Skin epidermis (tissue), 12 donors: ENCODE data around the gene CNTN1.

Source experiments
- H3K27ac ChIP-seq, 21 experiments: fragments of 200-600 bp; sonication (generic) in 11 of 21; one replicate each; pipeline ENCODE4 v1.5.0; 2020; ENCODE audit warnings: mild to moderate bottlenecking in 3 of 21, inconsistent platforms in 2 of 21, moderate library complexity in 2 of 21
- H3K4me3 ChIP-seq, 7 experiments: fragments of 200-600 bp; sonication (generic) in 2 of 7; one replicate each; pipeline ENCODE4 v1.5.0; 2020; ENCODE audit warnings: inconsistent platforms in 2 of 7, mild to moderate bottlenecking in 2 of 7, moderate library complexity in 1 of 7

Gene CNTN1

GRCh38 chr12:40829738-40830144 lies 137.5 kb downstream of the CNTN1 start:
- Histone ChIP-seq H3K4me3 (no peak overlapping the region), H3K27ac (no peak overlapping the region)

DNA sequence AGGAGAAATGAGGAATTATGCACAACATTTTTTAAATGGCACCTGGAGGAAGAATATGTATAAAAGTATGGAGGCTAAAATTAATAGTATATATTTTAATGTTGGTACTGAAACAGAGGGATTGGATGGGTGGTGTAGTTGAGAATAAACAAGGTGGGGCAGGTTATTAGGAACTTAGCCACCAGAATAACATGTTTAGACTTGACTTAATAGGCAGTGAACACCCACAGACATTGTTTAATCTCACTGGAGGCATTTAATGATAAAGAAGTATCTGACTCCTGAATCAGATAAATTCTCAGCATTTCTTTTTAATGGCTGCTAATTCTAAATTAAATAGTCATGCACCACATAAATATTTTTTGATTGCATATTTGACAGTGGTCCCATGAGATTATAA lies 139.7 kb downstream of the CNTN1 start:
- Histone ChIP-seq H3K4me3 (no peak overlapping the region), H3K27ac (no peak overlapping the region)

GRCh38 chr12:40832668-40833067 lies 140.4 kb downstream of the CNTN1 start:
- no peak overlapping the region for H3K4me3 ChIP-seq
- no peak overlapping the region for H3K27ac ChIP-seq

DNA sequence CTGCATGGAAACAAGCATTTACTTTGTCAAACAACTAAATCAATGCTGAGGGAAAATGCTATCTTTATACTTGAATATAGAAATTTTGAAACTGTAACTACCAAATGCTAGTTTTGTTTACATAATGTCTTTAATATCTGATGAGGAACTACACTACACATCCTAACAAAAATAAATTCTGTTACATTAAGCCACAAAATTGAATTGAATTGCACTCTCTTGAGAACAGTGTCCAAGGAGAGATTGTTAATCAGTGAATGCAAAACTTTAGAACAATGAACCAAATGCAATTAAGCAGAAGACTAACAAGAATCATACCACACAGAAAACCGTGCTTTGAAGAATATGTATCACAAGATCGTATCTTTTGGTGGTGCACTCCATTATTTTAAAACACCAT lies 141.6 kb downstream of the CNTN1 start:
- H3K27ac ChIP-seq: no peak overlapping the region
- H3K4me3 ChIP-seq: no peak overlapping the region

GRCh38 chr12:40834321-40834720 lies 142.1 kb downstream of the CNTN1 start:
- Histone ChIP-seq H3K4me3 (no peak overlapping the region), H3K27ac (no peak overlapping the region)

DNA sequence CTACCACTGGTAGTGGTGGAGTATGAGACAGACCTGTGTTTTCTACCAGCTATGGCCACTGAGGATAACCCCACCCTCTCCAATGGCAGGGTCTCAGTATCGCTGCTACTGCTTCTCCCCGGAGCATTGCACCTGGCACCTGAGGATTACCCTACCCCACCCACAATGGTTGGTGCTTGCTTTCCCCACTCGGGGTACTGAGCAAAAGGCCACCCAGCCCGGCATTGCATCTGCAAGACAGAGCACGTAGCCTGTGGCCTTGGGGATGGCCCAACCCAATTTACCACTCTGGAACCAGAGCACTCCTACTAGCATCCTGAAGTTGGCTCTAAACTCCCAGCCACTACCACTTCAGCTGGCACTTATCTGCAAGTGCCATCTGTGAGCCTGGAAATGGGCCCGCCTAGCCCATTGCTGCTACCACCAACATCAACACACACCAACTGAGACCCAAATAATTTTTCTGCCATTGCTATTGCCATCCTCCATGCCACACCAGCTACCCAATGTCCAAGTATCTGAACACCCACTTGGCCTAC lies 145.7 kb downstream of the CNTN1 start:
- no peak overlapping the region for H3K4me3 ChIP-seq
- no peak overlapping the region for H3K27ac ChIP-seq

- H3K4me3 ChIP-seq: no peak overlapping the region
- H3K27ac ChIP-seq: no peak overlapping the region
Observed at GRCh38 chr12:40843495-40843894, 151.3 kb downstream of the CNTN1 start.

GRCh38 chr12:40853221-40853620 lies 161.0 kb downstream of the CNTN1 start:
- no peak overlapping the region for H3K27ac ChIP-seq
- H3K4me3 ChIP-seq: no peak overlapping the region

DNA sequence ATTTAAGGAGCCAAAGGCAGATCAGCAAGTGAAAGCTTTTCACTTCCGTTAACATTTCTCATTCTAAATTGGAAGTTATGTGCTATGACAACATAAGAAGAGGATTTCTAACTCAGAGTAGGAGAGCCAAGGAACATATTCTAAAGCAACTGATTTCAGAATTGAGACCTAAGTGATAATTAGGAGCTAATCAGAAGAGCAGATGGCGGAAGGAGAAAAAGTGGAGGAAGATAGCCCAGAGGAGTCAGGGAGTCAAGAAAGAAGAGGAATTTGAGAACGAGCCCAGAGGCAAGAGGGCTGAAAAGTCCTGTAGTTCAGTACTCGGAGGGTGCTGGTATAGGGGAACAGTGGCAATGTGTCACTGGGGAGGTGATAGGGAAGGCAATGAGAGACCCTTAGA lies 162.4 kb downstream of the CNTN1 start:
- Histone ChIP-seq H3K4me3 (no peak overlapping the region), H3K27ac (no peak overlapping the region)

GRCh38 chr12:40864891-40865290 lies 172.7 kb downstream of the CNTN1 start:
- no peak overlapping the region for H3K4me3 ChIP-seq

DNA sequence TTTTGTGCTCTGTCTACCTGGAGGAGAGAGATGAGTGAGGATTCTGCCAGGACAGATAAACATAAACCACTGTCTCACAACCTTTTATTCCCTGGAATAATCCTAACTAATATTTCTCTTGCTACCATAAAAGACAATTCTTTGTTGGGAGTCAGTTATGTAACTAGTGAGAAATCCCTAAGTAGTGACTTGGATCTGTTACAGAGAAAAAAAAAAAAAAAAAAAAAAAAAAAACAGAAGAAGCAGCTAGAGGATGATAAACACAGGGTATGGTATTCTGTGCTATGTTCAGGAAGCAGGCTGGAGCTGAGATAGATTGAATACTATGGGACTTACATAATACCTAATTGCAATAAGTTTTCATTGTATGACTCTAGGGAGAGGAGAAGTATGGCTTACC lies 178.7 kb downstream of the CNTN1 start:
- H3K27ac ChIP-seq: no peak overlapping the region
- H3K4me3 ChIP-seq: no peak overlapping the region

More at GRCh38 chr12:40864891-40865290, 172.7 kb downstream of the CNTN1 start:
- H3K27ac ChIP-seq: no peak overlapping the region

GRCh38 chr12:40874868-40875267 lies 182.6 kb downstream of the CNTN1 start:
- no peak overlapping the region for H3K27ac ChIP-seq
- no peak overlapping the region for H3K4me3 ChIP-seq

- no peak overlapping the region for H3K4me3 ChIP-seq
- no peak overlapping the region for H3K27ac ChIP-seq
Observed at GRCh38 chr12:40889329-40889728, 197.1 kb downstream of the CNTN1 start.

- Histone ChIP-seq H3K27ac (no peak overlapping the region), H3K4me3 (no peak overlapping the region)
Observed at GRCh38 chr12:40892528-40892927, 200.3 kb downstream of the CNTN1 start.

GRCh38 chr12:40898505-40898904 lies 206.3 kb downstream of the CNTN1 start:
- Histone ChIP-seq H3K4me3 (no peak overlapping the region), H3K27ac (no peak overlapping the region)

DNA sequence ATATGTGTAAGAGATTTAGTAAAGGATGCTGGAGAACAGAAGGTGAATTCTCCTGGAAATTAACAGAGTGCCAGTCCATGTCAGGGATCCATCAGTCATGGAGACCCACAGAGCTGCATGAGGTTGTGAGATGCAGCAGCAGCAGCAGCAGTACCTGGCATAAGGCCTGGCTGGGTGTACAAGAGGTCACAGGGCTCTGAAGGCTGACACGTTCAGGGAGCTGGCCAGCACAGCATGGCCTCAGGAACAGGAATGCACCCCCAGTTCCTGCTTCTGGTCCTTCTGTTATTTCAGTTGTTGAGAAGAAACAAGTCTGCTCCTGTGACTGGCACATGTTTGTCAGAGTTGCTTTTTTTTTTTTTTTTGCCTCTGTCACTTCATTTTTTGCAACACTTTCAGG lies 210.8 kb downstream of the CNTN1 start:
- no peak overlapping the region for H3K27ac ChIP-seq
- H3K4me3 ChIP-seq: no peak overlapping the region

DNA sequence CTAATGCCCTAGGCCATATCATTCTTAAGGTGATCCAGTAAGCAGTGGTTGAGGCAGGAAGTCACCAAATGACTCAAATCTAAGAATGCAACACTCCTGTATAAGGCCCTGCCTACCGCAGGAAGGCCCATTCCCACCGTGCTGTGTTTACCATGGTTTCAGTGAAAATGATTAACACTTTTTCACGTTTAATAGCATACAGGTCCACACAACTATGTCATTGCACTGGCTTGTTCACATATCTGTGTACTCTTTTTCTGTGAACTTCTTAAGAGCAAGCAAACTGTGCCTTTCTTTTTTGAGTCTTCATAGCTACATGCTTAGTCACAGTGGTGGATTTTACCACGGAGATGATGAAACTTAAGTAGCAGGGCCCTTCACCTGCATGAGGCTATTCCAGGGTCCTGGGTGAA lies 214.9 kb downstream of the CNTN1 start:
- Histone ChIP-seq H3K4me3 (no peak overlapping the region), H3K27ac (no peak overlapping the region)

- no peak overlapping the region for H3K27ac ChIP-seq
- no peak overlapping the region for H3K4me3 ChIP-seq
Observed at GRCh38 chr12:40911676-40912075, 219.4 kb downstream of the CNTN1 start.

DNA sequence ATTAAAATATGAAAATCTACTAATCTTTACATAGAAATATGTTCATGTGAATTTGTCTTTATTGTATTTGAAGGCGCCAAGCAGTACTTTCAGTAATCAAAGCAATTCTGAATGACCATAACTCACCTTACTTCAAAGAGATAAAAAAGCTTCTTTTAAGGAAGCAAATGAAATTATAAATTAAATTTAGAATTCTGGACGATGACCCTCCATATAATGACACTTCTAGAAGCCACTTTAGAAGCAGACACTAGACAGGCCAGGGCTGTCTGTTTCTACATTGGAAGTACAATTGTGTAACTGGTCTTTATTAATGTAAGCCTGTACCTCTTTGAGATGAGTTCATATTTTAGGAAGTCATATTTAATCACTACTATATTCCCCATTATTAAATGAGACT lies 222.9 kb downstream of the CNTN1 start:
- H3K4me3 ChIP-seq: no peak overlapping the region
- H3K27ac ChIP-seq: no peak overlapping the region

DNA sequence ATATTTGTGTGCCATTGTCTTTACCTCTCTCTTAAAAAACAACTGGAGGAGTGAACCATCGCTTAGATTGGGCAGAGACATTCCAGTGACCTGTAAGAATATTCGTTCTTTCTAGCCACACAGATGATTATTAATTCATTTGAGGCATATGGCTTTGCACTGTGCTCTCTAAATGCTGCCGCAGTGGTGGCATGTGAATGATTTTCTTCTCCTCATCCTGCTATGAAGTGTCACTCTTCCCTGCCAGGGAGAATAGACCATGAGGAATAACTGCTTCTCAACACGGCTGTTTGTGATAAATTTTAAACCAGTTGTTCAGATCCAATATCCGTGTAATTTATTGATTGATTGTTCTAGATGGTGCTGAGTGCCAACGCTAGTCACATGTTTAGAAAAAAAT lies 225.3 kb downstream of the CNTN1 start:
- no peak overlapping the region for H3K27ac ChIP-seq
- H3K4me3 ChIP-seq: no peak overlapping the region

DNA sequence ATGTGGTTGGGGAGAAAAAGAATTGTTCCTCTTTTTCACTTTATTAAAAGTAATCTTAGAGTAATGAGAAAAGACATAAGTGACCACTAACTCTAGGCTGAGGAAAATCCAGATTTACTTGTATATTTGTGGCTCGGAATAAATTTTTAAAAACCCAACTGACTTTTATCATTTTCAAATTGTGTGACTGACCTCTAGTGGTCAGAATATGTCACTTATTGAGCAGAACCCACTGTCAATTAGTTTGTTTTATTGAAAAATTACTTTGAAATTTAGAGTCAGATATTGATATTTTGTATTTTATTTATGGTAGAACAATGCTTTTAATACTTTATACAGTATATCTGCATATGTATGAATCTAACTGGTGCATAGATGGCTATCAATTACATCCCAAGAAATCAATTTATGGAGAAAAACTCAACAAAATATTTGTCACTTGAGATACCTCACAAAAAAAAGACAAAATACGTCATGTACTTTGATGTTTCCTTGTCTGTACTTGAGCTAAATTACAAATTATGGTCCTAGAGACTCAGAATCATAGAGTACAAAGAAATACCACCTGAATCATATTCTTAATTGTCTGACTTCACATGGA lies 229.4 kb downstream of the CNTN1 start:
- no peak overlapping the region for H3K4me3 ChIP-seq

DNA sequence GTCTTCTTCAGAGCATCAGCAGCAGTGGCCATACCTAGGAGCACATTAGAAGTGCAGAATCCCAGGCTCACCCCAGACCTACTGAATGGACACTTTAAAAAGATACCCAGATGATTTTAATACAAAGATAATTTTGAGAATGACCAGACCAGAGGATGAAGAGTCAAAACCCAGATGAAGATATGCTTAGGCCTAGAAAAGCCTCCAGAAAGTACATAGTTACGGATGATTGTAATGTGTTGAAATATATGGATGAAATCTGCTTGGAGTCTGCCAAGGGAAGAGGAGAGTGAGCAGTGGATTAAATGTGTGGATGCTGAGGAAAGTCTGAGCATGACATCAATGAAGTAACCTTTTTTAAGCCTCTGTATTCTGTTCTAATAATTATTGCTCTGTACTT lies 245.7 kb downstream of the CNTN1 start:
- H3K4me3 ChIP-seq: no peak overlapping the region
- no peak overlapping the region for H3K27ac ChIP-seq

More for the DNA sequence above, 229.4 kb downstream of the CNTN1 start:
- no peak overlapping the region for H3K27ac ChIP-seq
